GM19467 (cell line): ENCODE measurements around the gene PLCB1.

Experiments
- ATAC-seq: cut with Tn5 transposase; IDR thresholded peaks from one replicate; pipeline ENCODE4 v1.9.1; 2021; ENCODE audit warnings: mild to moderate bottlenecking, moderate library complexity; ENCODE audit not compliant: unreplicated experiment

Gene PLCB1

GRCh38 chr20:8292793-8293192, 160.7 kb downstream of the PLCB1 start:
- no peak for ATAC-seq

DNA sequence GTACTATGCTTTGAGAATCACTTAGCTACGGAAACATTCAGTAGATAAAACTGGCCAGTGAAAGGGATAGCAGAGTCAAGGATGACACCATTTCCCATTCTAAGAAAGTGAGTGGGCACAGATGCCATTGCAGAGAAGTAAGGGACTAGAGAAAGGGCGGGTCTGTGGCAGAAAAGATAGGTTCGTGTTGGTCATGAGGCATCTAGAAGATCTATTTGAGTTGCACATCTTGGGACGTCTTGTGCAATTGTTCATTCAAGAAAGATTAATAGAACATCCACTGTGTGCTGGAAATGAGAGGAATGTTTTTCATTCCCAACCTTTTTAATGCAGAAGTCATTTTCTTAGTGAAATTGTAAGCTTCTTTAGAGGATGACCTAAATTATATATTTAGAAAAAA, 161.7 kb downstream of the PLCB1 start:
- no peak for ATAC-seq

DNA sequence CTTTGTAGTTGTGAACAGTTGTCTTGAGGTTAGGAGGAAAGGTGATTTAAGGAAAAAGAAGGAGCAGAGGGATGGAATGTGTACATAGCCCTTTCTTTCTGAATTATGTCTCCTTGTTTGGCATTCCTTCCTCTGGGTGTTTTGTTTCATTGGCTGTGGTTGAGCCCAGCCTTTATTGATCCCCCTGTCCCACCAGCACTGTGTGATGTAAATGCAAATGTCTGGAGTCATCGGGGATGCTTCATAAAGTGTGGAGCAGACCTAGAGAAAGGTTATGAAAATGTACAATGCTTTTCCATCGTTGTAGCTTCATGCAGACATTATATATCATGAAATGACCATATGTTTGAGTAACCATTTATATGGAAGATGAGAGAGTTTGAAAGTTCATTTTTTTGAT, 164.5 kb downstream of the PLCB1 start:
- ATAC-seq: no peak

GRCh38 chr20:8298426-8299043, 166.5 kb downstream of the PLCB1 start:
- no peak for ATAC-seq

DNA sequence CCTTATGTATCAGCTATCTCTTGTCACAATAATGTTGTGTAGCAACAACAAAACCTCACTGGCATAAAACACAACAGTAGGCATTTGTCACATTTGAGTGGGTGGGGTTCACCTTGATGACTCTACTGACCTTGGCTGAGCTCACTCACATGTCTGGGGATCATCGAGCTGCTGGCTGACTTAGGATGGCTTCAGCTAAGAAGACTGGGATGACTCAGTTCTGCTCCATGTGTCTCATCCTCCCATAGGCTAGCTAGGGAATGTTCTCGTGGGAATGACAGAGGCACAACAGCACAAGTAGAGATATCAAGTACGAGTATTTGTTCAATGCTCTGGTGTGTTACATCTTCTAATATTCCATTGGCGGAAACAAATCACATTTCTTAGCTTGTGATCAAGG, 167.9 kb downstream of the PLCB1 start:
- ATAC-seq: no peak

DNA sequence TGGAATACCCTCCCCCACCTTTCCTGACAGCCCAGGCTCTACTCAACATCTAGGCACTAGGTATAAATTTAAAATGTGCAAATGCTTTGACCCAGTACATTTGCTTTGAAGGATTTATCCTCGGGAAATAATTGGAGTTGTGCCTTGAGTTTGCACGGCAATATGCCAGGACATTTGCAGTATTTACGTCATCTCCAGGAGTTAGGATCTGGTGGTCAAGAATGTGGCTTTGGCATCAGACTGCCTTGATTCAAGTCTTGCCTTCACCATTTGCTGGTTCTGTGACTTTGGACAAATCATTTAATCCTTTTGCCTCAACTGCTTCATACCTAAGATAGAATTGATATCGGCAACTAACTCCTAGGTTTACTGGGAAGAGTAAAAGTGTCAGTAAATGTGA, 169.6 kb downstream of the PLCB1 start:
- ATAC-seq: no peak

DNA sequence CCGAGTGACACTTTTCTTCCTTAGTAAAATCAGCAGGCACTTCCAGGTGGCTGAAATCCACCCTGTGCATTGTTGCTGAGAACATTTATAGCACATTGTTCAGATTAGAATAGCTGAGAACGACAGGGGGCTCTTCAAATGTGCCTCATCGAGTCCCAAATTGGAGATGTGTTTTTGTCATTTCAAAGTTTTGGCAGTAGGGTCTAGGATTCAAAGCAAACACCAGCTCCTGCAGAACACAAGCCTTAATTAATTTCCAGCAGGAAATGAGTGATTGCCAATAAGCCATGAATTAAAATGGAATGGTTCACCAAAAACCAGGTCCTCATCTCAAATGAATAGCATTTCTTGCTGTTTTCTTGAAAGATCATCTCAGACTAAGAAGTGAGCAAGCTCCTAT, 171.6 kb downstream of the PLCB1 start:
- ATAC-seq: no peak

- no peak for ATAC-seq
Measured at GRCh38 chr20:8304124-8304816, 172.2 kb downstream of the PLCB1 start.

DNA sequence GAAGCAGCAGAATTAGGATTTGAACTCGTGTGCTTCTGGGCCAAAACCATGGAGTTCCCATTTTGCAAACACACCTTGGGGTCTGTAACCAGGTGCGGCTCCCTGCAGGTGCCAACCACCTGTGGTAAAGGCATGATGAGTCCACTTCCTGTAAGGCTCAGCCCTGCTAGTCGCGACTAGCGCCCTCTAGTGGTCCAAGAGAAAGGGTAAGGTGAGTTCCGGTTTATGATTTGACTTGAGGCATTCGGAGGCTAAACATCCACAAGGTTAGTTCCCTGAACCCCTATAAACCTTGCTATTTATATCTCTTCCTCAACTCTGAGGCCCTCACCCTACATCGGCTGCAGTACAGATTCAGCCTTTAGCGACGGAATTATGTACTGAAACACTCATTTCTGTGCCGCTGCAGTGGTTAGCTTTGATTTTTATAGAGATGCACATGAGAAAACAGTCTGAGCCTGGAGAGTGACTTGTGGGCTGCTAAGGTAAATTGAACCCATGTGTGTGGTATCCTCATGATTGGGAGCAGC, 173.4 kb downstream of the PLCB1 start:
- ATAC-seq: peak; percentile 97

GRCh38 chr20:8306937-8307336, 174.9 kb downstream of the PLCB1 start:
- ATAC-seq: no peak

- ATAC-seq: no peak
Measured at GRCh38 chr20:8309634-8310033, 177.6 kb downstream of the PLCB1 start.

- ATAC-seq: no peak
Measured at GRCh38 chr20:8310618-8311017, 178.6 kb downstream of the PLCB1 start.

DNA sequence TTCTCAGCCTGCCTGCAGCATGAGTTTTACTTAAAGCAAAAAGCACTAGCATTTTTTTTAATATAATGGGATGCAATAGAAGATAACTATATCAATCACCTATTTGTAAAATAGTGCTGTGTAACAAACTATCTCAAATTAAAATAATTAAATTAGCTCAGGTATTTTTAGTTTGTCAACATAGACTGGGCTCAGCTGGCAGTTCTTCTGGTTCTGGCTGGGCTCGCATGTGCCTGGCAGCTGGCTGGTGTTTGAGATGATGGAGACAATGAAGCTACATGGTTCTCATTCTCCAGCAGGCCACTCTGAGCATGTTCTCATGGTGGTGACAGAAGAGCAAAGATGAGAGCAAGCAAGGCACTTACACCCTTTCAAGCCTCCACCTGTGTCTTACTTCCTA, 181.0 kb downstream of the PLCB1 start:
- no peak for ATAC-seq

DNA sequence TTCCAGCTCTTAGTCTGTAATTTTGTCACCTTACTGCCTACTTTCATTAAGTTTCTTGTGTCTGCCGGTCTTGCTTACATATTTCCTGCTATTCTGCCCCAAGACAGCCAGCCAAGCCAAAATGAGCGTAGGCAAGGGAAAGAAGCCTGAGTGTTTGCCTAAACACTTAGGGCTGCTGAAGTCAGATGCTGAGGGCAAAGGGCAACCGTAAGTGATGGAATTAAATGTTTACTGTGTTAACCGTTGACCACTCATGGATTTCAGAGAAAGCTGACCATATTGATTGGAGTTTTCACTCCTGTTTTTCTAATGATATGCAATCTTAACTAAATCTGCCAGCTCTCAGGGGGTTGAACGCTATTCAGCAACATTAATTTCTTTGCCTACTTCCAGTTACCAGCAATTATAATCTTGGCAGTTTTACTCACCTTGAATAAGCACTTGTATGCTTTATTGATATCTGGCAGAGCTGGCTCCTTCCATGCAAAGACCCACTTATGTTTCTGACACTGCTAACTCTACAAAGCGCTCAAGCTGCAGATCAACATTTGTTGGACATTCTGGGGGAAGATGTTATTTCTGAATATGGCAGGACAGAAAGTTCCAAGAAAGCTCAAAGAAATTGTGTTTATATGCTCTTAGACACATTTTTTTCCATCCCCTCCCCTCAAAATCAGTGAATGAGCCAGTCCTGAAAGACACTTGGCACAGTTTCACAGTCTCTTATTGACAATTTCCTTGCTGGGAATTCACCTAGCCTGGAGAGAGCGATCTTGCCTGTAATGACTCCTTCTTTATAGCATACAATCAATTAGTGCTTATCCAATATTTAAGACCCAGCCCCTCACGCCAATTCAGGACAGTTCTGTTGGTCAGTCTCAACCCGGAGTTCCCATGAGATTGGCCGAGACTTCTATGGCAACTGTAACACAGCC, 183.8 kb downstream of the PLCB1 start:
- ATAC-seq: no peak

DNA sequence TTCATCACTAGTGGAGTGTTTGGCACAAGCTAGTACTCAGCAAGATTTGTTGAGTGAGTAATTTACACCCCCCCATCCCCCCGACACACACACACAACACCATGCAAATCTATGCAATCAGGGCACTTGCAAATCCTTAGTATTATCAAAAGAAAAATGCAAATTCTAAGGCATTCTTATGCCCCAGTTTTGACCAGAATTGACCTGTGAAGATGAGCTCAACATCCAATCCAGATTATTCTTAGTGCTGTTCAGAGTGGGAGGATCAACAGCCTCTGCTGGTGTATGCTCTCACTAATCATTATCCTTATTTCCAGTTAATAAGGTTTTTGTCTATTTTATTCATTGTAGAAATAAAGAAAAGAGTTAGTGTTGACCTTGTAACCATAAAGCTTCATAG, 185.4 kb downstream of the PLCB1 start:
- no peak for ATAC-seq

DNA sequence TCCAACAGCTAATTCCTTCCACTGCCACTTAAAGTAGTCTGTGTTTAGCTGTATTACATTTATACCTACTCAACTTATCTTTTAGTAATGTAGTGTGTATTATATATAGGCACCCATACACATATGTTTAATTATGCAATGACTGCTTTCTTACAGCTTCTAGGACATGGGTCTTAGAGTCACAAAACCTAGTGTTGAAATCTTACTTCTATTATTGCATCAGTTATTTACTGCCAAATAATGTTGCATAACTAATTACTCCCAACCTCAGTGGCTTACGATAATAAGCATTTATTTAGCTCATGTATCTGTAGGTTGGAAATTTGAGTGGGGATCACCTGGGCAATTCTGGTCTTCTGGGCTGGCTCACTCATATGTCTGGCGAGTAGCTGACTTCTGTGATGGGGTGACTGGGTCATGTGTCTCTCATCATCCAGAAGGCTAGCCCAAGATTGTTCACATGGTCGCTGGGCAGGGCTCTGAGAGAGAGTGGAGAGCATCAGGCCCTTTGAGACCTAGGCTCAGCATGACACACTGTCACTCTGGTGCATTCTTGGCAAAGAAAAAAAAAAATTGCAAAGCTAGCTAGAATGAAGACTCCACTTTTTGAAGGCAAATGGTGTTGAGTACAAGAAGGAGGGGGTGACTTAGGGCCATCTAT, 187.0 kb downstream of the PLCB1 start:
- no peak for ATAC-seq

GRCh38 chr20:8320306-8320705, 188.2 kb downstream of the PLCB1 start:
- no peak for ATAC-seq

GRCh38 chr20:8321001-8321400, 188.9 kb downstream of the PLCB1 start:
- no peak for ATAC-seq

GRCh38 chr20:8322662-8323217, 190.7 kb downstream of the PLCB1 start:
- ATAC-seq: no peak

DNA sequence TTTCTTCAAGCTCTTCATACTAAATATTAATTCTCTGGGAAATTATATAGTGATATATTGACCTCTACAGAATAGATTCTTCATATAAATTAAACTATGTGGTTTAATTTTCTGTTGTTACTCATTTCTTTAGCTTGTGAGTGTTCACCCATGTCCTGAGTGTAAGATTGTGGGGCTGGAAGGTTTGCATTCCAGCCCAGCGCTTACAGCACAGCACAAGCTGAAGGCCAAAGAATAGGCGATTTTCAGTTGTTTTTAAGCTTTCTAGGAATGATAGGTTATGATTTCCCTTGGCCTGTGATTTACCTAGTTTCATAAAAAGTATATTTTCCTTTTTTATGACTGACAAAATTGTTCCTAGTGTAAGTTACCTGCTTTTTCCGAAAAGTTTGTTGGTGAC, 194.1 kb downstream of the PLCB1 start:
- no peak for ATAC-seq

- no peak for ATAC-seq
Measured at GRCh38 chr20:8326899-8327298, 194.8 kb downstream of the PLCB1 start.
